ENCODE results near the gene NLGN2.

The NLGN2 gene

DNA sequence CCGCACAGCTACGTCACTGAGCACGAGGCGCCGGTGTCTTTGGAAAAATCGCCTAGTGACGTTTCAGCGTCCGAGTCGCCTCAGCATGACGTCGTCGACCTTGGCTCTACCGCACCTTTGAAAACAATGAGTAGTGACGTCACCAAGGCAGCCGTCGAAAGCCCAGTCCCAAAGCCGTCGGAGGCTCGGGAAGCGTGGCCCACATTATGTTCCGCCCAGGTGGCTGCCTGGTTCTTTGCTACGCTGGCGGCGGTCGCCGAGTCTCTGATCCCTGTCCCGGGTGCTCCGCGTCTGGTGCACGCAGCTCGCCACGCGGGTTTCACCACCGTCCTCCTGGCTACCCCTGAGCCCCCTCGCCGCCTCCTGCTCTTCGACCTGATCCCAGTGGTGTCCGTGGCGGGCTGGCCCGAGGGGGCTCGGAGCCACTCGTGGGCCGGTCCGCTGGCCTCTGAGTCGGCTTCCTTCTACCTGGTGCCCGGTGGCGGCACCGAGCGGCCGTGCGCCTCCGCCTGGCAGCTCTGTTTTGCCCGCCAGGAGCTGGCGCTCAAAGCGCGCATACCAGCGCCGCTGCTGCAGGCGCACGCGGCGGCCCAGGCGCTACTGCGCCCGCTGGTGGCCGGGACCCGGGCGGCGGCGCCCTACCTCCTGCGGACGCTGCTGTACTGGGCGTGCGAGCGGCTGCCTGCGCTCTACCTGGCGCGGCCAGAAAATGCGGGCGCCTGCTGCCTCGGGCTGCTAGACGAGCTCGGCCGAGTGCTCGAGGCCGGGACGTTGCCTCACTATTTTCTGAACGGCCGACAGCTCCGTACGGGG lies 29.1 kb downstream of the NLGN2 start:
- Histone ChIP-seq H3K36me3 (ENCODE audit: control insufficient read depth, insufficient read depth, low read length) (no peaks in the 10 kb centered on the region), H3K27me3 (ENCODE audit: control insufficient read depth, insufficient read depth, low read length) (peaks cover 55% of the 10 kb centered on the region), H3K4me1 (ENCODE audit: control insufficient read depth, insufficient read depth, low read length) (peaks cover 42% of the 10 kb centered on the region), H3K9ac (ENCODE audit: low read length) (peak overlapping the region; percentile 85), H3K9me3 (ENCODE audit: control insufficient read depth, low read length) (no peaks in the 10 kb centered on the region), H3K4me3 (ENCODE audit: low read length) (peak overlapping the region; percentile 72)

DNA sequence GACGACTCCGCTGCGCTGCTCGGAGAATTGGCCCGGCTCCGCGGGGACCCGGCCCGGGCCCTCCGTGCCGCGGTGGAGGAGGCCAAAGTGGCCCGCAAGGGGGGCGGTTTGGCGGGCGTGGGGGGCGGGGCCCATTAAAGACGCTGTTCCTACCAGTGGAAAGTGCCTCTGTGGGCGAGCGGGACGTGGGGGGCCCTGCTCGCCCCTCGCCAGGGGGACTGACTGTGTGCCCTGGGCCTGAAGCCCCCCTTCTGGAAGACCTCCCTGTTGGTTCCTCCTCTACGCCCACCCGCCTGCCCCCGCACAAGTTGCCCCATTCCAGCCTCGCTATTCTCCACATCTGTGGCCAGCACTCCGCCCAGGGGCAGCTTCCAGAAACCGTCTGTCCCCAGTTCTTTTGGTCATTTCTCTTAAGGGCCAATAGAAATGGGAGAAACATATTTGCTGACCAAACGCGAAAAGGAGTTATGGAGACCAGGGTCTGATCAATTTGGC lies 29.8 kb downstream of the NLGN2 start:
- Histone ChIP-seq H3K27me3 (ENCODE audit: control insufficient read depth, insufficient read depth, low read length) (peaks cover 59% of the 10 kb centered on the region), H3K4me1 (ENCODE audit: control insufficient read depth, insufficient read depth, low read length) (peaks cover 42% of the 10 kb centered on the region), H3K9ac (ENCODE audit: low read length) (peak overlapping the region; percentile 85), H3K9me3 (ENCODE audit: control insufficient read depth, low read length) (no peaks in the 10 kb centered on the region), H3K36me3 (ENCODE audit: control insufficient read depth, insufficient read depth, low read length) (no peaks in the 10 kb centered on the region), H3K4me3 (ENCODE audit: low read length) (no peak overlapping the region)

GRCh38 chr17:7437950-7438614 lies 30.4 kb downstream of the NLGN2 start:
- Histone ChIP-seq H3K9ac (ENCODE audit: low read length) (peak overlapping the region; percentile 17), H3K4me3 (ENCODE audit: low read length) (no peak overlapping the region), H3K4me1 (ENCODE audit: control insufficient read depth, insufficient read depth, low read length) (peaks cover 42% of the 10 kb centered on the region), H3K36me3 (ENCODE audit: control insufficient read depth, insufficient read depth, low read length) (no peaks in the 10 kb centered on the region), H3K27me3 (ENCODE audit: control insufficient read depth, insufficient read depth, low read length) (peaks cover 65% of the 10 kb centered on the region), H3K9me3 (ENCODE audit: control insufficient read depth, low read length) (no peaks in the 10 kb centered on the region)

DNA sequence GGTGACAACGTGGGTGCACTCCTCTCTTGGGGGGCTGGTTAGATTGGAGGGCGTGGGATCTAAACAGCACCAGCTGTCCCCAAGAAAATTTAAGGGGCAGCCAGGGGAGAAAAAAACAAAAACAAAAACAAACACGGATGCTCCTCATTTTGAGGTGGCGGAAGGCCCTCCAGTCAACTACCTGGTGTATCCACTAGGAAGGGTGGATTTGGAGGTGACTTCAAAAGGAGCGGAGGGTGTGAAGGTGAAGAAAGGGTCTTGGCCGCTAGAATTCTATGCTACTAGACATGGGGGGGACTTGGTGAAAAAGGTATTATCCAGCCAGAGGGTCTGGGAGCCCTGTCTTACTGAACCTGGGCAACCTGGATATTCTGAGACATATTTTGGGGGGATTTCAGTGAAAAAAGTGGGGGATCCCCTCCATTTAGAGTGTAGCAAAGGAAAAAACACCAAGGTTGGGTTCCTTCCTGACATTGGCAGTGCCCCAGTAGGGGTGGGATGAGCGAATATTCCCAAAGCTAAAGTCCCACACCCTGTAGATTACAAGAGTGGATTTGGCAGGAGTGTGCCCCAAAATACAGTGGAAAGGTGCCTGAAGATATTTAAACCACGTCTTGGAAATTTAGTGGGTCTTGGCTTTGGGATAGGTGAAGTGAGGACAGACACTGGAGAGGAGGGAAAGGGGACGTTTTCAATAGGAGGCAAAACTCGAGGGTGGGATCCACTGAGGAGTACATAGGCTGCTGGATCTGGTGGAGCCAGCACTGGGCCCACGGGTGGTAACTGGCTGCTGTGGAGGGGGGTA lies 31.2 kb downstream of the NLGN2 start:
- no peak overlapping the region for H3K9ac ChIP-seq (ENCODE audit: low read length)
- no peak overlapping the region for H3K4me3 ChIP-seq (ENCODE audit: low read length)
- H3K9me3 ChIP-seq (ENCODE audit: control insufficient read depth, low read length) = no peaks in the 10 kb centered on the region
- H3K36me3 ChIP-seq (ENCODE audit: control insufficient read depth, insufficient read depth, low read length) = no peaks in the 10 kb centered on the region
- peaks cover 42% of the 10 kb centered on the region for H3K4me1 ChIP-seq (ENCODE audit: control insufficient read depth, insufficient read depth, low read length)
- peaks cover 66% of the 10 kb centered on the region for H3K27me3 ChIP-seq (ENCODE audit: control insufficient read depth, insufficient read depth, low read length)

GRCh38 chr17:7439462-7440112 lies 31.9 kb downstream of the NLGN2 start, which contains the start of gene FGF11:
Gene FGF11 (plus strand): TSS chr17:7439512. CDS start chr17:7439621, 109 bp downstream.
- Histone ChIP-seq H3K4me3 (ENCODE audit: low read length) (peak within 1 kb of the TSS; percentile 21), H3K4me1 (ENCODE audit: control insufficient read depth, insufficient read depth, low read length) (peaks cover 42% of the 10 kb centered on the region)

DNA sequence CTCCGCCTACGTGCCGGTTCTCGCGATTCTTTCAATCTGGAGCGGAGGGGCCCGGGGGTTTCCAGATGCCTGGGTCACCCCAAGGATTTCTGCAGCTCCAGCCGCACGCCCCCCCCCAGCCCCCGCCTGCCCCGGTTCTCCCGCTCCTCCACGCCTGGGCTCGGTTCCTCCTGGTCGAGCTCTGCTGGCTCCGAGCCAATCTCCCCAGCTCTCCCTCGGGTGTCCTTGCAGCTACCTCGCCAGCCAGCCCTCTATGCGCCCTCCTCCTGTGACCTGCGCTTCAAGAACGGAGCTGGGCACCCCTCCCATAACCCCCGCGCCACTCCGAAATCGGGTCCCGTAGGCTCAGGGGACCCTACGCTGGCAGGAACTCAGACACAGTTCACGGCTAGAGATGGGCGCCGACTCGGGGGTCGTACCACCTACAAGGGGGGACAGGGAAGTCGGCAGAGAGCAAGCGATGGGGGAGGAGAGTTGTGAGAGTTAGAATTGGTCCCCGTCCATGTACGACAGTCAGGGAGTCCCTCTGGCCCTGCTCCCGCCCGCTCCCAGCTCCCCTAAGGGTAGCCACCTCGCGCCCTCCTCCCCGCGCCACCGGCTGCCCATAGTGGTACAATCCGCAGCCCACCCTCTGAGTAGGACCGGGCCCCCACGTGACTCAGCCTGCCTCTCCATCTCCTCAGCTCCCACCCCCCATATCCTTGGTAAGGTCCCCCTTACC lies 32.6 kb downstream of the NLGN2 start:
- Histone ChIP-seq H3K4me3 (ENCODE audit: low read length) (no peak overlapping the region), H3K9me3 (ENCODE audit: control insufficient read depth, low read length) (no peaks in the 10 kb centered on the region), H3K27me3 (ENCODE audit: control insufficient read depth, insufficient read depth, low read length) (peaks cover 69% of the 10 kb centered on the region), H3K36me3 (ENCODE audit: control insufficient read depth, insufficient read depth, low read length) (no peaks in the 10 kb centered on the region), H3K4me1 (ENCODE audit: control insufficient read depth, insufficient read depth, low read length) (peaks cover 42% of the 10 kb centered on the region), H3K9ac (ENCODE audit: low read length) (no peak overlapping the region)

More at GRCh38 chr17:7439462-7440112, 31.9 kb downstream of the NLGN2 start, which contains the start of gene FGF11:
- H3K27me3 ChIP-seq (ENCODE audit: control insufficient read depth, insufficient read depth, low read length) = peaks cover 66% of the 10 kb centered on the region
- H3K36me3 ChIP-seq (ENCODE audit: control insufficient read depth, insufficient read depth, low read length) = no peaks in the 10 kb centered on the region
- H3K9me3 ChIP-seq (ENCODE audit: control insufficient read depth, low read length) = no peaks in the 10 kb centered on the region
- H3K9ac ChIP-seq (ENCODE audit: low read length) = no peak within 1 kb of the TSS

GRCh38 chr17:7440834-7441195 lies 33.2 kb downstream of the NLGN2 start:
- Histone ChIP-seq H3K27me3 (ENCODE audit: control insufficient read depth, insufficient read depth, low read length) (peaks cover 68% of the 10 kb centered on the region), H3K9me3 (ENCODE audit: control insufficient read depth, low read length) (no peaks in the 10 kb centered on the region), H3K4me1 (ENCODE audit: control insufficient read depth, insufficient read depth, low read length) (peaks cover 43% of the 10 kb centered on the region), H3K9ac (ENCODE audit: low read length) (no peak overlapping the region), H3K36me3 (ENCODE audit: control insufficient read depth, insufficient read depth, low read length) (no peaks in the 10 kb centered on the region), H3K4me3 (ENCODE audit: low read length) (no peak overlapping the region)

DNA sequence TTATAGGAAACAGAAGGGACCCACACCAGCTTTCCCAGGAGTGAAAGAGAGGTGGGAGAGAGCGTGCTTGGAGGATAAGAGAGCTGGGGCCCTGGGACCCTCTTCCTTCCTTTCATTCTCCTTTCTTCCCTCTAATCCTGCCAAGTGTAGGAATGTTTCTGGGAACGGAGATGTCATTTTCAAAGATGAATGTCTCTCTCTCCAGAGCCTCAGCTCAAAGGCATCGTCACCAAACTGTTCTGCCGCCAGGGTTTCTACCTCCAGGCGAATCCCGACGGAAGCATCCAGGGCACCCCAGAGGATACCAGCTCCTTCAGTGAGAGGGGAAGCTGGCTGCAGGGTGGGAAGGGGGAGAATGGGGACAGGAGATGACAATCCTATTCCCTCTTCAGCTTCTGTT lies 33.6 kb downstream of the NLGN2 start:
- no peak overlapping the region for H3K9ac ChIP-seq (ENCODE audit: low read length)
- no peaks in the 10 kb centered on the region for H3K9me3 ChIP-seq (ENCODE audit: control insufficient read depth, low read length)
- H3K36me3 ChIP-seq (ENCODE audit: control insufficient read depth, insufficient read depth, low read length) = no peaks in the 10 kb centered on the region
- no peak overlapping the region for H3K4me3 ChIP-seq (ENCODE audit: low read length)
- peaks cover 68% of the 10 kb centered on the region for H3K27me3 ChIP-seq (ENCODE audit: control insufficient read depth, insufficient read depth, low read length)
- peaks cover 43% of the 10 kb centered on the region for H3K4me1 ChIP-seq (ENCODE audit: control insufficient read depth, insufficient read depth, low read length)

DNA sequence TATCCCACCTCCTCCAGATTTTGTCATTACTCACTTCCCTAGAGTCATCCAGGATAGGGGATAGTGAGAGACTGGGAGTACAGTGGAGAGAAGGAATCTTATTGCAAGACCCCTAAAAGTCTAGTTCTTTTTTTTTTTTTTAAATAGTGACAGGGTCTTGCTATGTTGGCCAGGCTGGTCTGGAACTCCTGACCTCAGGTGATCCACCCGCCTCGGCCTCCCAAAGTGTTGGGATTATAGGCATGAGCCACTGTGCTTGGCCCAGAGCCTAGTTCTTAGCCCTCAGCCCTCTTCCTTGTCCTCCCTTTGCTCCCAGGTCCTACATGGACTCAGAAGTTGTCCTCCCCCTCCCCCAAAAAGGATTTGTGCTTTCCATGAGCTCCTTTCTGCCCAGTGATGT lies 34.5 kb downstream of the NLGN2 start:
- H3K4me3 ChIP-seq (ENCODE audit: low read length) = no peak overlapping the region
- no peaks in the 10 kb centered on the region for H3K36me3 ChIP-seq (ENCODE audit: control insufficient read depth, insufficient read depth, low read length)
- H3K4me1 ChIP-seq (ENCODE audit: control insufficient read depth, insufficient read depth, low read length) = peaks cover 41% of the 10 kb centered on the region
- peaks cover 77% of the 10 kb centered on the region for H3K27me3 ChIP-seq (ENCODE audit: control insufficient read depth, insufficient read depth, low read length)
- no peak overlapping the region for H3K9ac ChIP-seq (ENCODE audit: low read length)
- no peaks in the 10 kb centered on the region for H3K9me3 ChIP-seq (ENCODE audit: control insufficient read depth, low read length)

DNA sequence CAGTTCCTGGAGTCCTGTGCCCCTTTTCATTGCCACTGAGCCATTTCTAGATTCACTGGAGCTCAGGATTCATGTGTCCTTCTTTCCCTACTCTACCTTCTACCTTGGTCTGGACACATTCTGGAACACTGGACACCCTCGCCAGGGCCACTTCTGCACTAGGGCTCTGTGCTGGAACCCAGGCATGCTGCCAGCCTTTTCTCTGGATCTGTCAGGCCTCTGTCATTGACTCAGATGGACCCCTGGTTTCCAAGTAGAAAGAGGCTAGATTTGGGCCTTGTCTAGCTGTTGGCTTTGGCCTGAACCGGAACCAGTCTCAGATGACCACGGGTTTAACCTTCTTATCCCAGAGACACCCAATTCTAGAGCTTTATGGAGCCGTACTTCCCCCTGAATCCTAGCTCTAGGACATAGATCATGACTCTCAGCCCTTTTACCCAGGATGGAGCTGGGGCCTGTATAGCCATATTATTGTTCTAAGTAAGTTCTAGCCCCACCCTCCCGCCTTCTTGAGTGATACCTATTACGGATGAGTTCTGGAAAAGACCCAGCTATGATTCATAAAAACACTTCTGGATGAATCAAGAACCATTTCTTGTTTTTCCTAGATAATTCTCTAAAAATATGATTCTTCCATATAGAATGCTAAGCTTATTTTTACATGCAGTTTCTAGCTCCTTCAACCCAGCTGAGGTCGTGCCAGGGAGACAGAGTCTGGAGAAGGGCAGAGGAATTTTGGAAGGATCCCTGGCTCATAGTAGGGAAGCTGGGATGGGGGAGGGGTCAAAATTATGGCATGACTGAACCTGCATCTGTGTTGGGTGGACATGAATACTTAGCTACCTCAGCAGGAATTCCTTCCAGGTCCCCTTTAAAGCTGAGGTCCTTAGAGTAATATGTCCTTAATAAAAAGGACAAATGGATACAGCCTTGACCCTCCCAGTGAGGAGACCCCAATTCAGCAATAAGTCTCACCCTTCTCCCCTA lies 36.1 kb downstream of the NLGN2 start:
- Histone ChIP-seq H3K4me3 (ENCODE audit: low read length) (no peak overlapping the region), H3K27me3 (ENCODE audit: control insufficient read depth, insufficient read depth, low read length) (peaks cover 75% of the 10 kb centered on the region), H3K36me3 (ENCODE audit: control insufficient read depth, insufficient read depth, low read length) (no peaks in the 10 kb centered on the region), H3K4me1 (ENCODE audit: control insufficient read depth, insufficient read depth, low read length) (peaks cover 32% of the 10 kb centered on the region), H3K9ac (ENCODE audit: low read length) (no peak overlapping the region), H3K9me3 (ENCODE audit: control insufficient read depth, low read length) (no peaks in the 10 kb centered on the region)
